ENCODE results near the gene MIEN1. TPM values are rescaled to one million over a fixed set of nuclear protein-coding genes. Genes with fewer than 3 reads are reported as not detected.
A peak's percentile ranks its signal among the peaks of the same experiment; 100 is the strongest.

MIEN1 gene
- total RNA-seq, 1 donor, result 14.8 TPM

DNA sequence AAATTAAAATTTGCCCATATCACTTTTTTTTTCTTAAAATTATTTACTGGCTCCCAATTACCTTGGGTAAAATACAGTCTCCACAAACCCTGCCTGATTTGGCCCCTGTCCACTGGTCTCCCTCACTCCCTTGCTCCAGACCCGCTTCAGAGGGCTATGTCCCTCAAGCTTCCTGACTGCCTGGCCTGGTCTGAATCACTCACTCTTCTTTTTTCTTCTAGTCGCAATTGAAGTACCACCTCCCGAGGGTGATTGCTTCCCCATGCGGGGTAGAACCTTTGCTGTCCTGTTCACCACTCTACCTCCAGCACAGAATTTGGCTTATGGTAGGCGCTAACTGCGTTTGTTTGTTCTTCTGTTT is 41.9 kb downstream of the MIEN1 start:
- peak overlapping the region; percentile 96 for H3K4me3 ChIP-seq (ENCODE audit: insufficient read depth, low read length)
- TF ChIP-seq, protein P1, sequence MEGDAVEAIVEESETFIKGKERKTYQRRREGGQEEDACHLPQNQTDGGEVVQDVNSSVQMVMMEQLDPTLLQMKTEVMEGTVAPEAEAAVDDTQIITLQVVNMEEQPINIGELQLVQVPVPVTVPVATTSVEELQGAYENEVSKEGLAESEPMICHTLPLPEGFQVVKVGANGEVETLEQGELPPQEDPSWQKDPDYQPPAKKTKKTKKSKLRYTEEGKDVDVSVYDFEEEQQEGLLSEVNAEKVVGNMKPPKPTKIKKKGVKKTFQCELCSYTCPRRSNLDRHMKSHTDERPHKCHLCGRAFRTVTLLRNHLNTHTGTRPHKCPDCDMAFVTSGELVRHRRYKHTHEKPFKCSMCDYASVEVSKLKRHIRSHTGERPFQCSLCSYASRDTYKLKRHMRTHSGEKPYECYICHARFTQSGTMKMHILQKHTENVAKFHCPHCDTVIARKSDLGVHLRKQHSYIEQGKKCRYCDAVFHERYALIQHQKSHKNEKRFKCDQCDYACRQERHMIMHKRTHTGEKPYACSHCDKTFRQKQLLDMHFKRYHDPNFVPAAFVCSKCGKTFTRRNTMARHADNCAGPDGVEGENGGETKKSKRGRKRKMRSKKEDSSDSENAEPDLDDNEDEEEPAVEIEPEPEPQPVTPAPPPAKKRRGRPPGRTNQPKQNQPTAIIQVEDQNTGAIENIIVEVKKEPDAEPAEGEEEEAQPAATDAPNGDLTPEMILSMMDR (IDR thresholded peaks at IDR 0.05; ENCODE audit: extremely low read depth, low read depth, low read length), result no peak
- H3K27ac ChIP-seq (ENCODE audit: low read depth, low read length), result peak overlapping the region; percentile 73
- no peaks in the 10 kb centered on the region for H3K9me3 ChIP-seq (ENCODE audit: low read depth, low read length)
- DNase-seq (ENCODE audit: insufficient read length, low spot score, missing footprints), result peak; percentile 80
- H3K27me3 ChIP-seq (ENCODE audit: insufficient read depth, low read length), result no peaks in the 10 kb centered on the region
- H3K4me2 ChIP-seq (ENCODE audit: insufficient read depth, low read length), result peak overlapping the region; percentile 99
- no peaks in the 10 kb centered on the region for H3K36me3 ChIP-seq (ENCODE audit: insufficient read depth, low read length)
- H4K20me1 ChIP-seq (ENCODE audit: insufficient read depth, low read length), result no peaks in the 10 kb centered on the region
- peaks cover 15% of the 10 kb centered on the region for H3K4me1 ChIP-seq (ENCODE audit: insufficient read depth, low read length)
- peak overlapping the region; percentile 99 for H2AFZ ChIP-seq (ENCODE audit: low read length)
- no peaks in the 10 kb centered on the region for H3K79me2 ChIP-seq (ENCODE audit: insufficient read depth, low read length)

- H4K20me1 ChIP-seq (ENCODE audit: insufficient read depth, low read length), result no peaks in the 10 kb centered on the region
- peaks cover 15% of the 10 kb centered on the region for H3K4me1 ChIP-seq (ENCODE audit: insufficient read depth, low read length)
- H3K4me3 ChIP-seq (ENCODE audit: insufficient read depth, low read length), result peak within 1 kb of the TSS; percentile 96
- H3K27ac ChIP-seq (ENCODE audit: low read depth, low read length), result peak within 1 kb of the TSS; percentile 73
- H3K9me3 ChIP-seq (ENCODE audit: low read depth, low read length), result no peaks in the 10 kb centered on the region
- H3K79me2 ChIP-seq (ENCODE audit: insufficient read depth, low read length), result no peaks in the 10 kb centered on the region
- H3K27me3 ChIP-seq (ENCODE audit: insufficient read depth, low read length), result no peaks in the 10 kb centered on the region
- DNase-seq (ENCODE audit: insufficient read length, low spot score, missing footprints), result peak; percentile 98
- no peaks in the 10 kb centered on the region for H3K36me3 ChIP-seq (ENCODE audit: insufficient read depth, low read length)
- TF ChIP-seq, protein P1 (IDR thresholded peaks at IDR 0.05; ENCODE audit: extremely low read depth, low read depth, low read length), result no peak
- H2AFZ ChIP-seq (ENCODE audit: low read length), result peak within 1 kb of the TSS; percentile 99
- peak within 1 kb of the TSS; percentile 99 for H3K4me2 ChIP-seq (ENCODE audit: insufficient read depth, low read length)
Observed at GRCh38 chr17:39687546-39688474, 42.5 kb downstream of the MIEN1 start, which contains the start of gene PGAP3. Gene PGAP3, minus strand, starts transcription at chr17:39688057. Its CDS starts 43 bp downstream, at chr17:39688014.

- no peak overlapping the region for H3K27ac ChIP-seq (ENCODE audit: low read depth, low read length)
- TF ChIP-seq, protein P1 (IDR thresholded peaks at IDR 0.05; ENCODE audit: extremely low read depth, low read depth, low read length), result no peak
- DNase-seq (ENCODE audit: insufficient read length, low spot score, missing footprints), result peak; percentile 1
- H3K9me3 ChIP-seq (ENCODE audit: low read depth, low read length), result no peaks in the 10 kb centered on the region
- peak overlapping the region; percentile 99 for H2AFZ ChIP-seq (ENCODE audit: low read length)
- peak overlapping the region; percentile 99 for H3K4me2 ChIP-seq (ENCODE audit: insufficient read depth, low read length)
- no peaks in the 10 kb centered on the region for H3K36me3 ChIP-seq (ENCODE audit: insufficient read depth, low read length)
- H4K20me1 ChIP-seq (ENCODE audit: insufficient read depth, low read length), result no peaks in the 10 kb centered on the region
- H3K79me2 ChIP-seq (ENCODE audit: insufficient read depth, low read length), result no peaks in the 10 kb centered on the region
- no peaks in the 10 kb centered on the region for H3K27me3 ChIP-seq (ENCODE audit: insufficient read depth, low read length)
- H3K4me3 ChIP-seq (ENCODE audit: insufficient read depth, low read length), result peak overlapping the region; percentile 96
- H3K4me1 ChIP-seq (ENCODE audit: insufficient read depth, low read length), result peaks cover 15% of the 10 kb centered on the region
Observed at GRCh38 chr17:39687101-39687545, 43.2 kb downstream of the MIEN1 start.

Data from osteoblast (primary cell).